ENCODE measurements around the gene MED12L.

The MED12L gene

GRCh38 chr3:151146071-151146730 lies 60.7 kb downstream of the MED12L start:
- Histone ChIP-seq H3K9ac (ENCODE audit: low read length) (peak overlapping the region; percentile 8), H3K27me3 (ENCODE audit: control insufficient read depth, insufficient read depth, low read length) (no peaks in the 10 kb centered on the region), H3K36me3 (ENCODE audit: control insufficient read depth, insufficient read depth, low read length) (no peaks in the 10 kb centered on the region), H3K9me3 (ENCODE audit: control insufficient read depth, low read length) (no peaks in the 10 kb centered on the region), H3K4me3 (ENCODE audit: low read length) (no peak overlapping the region), H3K4me1 (ENCODE audit: control insufficient read depth, insufficient read depth, low read length) (peaks cover 6% of the 10 kb centered on the region)

DNA sequence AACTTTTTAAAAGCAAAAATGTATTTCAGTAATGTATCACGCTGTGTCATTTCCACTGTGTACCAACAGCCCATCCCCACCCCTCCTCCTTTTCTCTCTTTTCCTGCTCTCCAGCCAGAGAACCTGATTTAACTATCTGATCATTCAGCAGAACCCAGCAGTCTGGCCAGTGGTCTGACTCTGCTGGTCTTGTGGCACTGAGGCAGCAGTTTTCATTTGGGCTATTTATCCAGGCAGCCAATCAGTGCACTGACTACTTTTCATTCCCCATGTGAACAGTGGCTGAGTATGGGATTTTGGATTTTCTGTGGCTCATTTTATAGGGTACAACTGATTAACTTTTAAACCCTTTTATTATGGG lies 61.2 kb downstream of the MED12L start:
- no peak overlapping the region for H3K9ac ChIP-seq (ENCODE audit: low read length)
- peaks cover 6% of the 10 kb centered on the region for H3K4me1 ChIP-seq (ENCODE audit: control insufficient read depth, insufficient read depth, low read length)
- no peak overlapping the region for H3K4me3 ChIP-seq (ENCODE audit: low read length)
- no peaks in the 10 kb centered on the region for H3K9me3 ChIP-seq (ENCODE audit: control insufficient read depth, low read length)
- no peaks in the 10 kb centered on the region for H3K36me3 ChIP-seq (ENCODE audit: control insufficient read depth, insufficient read depth, low read length)
- no peaks in the 10 kb centered on the region for H3K27me3 ChIP-seq (ENCODE audit: control insufficient read depth, insufficient read depth, low read length)

DNA sequence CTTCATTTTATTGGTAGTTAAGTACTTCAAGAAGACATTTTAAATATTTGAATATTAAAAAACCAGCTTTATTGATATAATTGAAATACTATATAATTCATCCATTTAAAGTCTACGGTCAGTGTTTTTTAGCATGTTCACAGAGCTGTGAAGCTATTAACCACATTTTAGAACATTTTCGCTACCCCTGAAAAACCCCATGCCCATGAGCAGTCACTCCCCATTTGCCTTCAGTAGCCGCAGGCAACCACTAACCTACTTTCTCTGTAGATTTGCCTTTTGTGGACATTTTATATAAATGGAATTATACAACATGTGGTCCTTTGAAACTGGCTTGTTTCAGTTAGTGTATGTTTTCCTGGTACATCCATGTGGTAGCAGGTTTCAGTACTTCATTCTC lies 61.8 kb downstream of the MED12L start:
- peaks cover 6% of the 10 kb centered on the region for H3K4me1 ChIP-seq (ENCODE audit: control insufficient read depth, insufficient read depth, low read length)
- H3K27me3 ChIP-seq (ENCODE audit: control insufficient read depth, insufficient read depth, low read length), result no peaks in the 10 kb centered on the region
- no peak overlapping the region for H3K4me3 ChIP-seq (ENCODE audit: low read length)
- no peaks in the 10 kb centered on the region for H3K9me3 ChIP-seq (ENCODE audit: control insufficient read depth, low read length)
- no peaks in the 10 kb centered on the region for H3K36me3 ChIP-seq (ENCODE audit: control insufficient read depth, insufficient read depth, low read length)
- H3K9ac ChIP-seq (ENCODE audit: low read length), result no peak overlapping the region

- Histone ChIP-seq H3K4me3 (ENCODE audit: low read length) (no peak overlapping the region), H3K36me3 (ENCODE audit: control insufficient read depth, insufficient read depth, low read length) (no peaks in the 10 kb centered on the region), H3K4me1 (ENCODE audit: control insufficient read depth, insufficient read depth, low read length) (peaks cover 5% of the 10 kb centered on the region), H3K9me3 (ENCODE audit: control insufficient read depth, low read length) (no peaks in the 10 kb centered on the region), H3K9ac (ENCODE audit: low read length) (no peak overlapping the region), H3K27me3 (ENCODE audit: control insufficient read depth, insufficient read depth, low read length) (no peaks in the 10 kb centered on the region)
These were observed 67.1 kb downstream of the MED12L start for GRCh38 chr3:151152455-151153079.

DNA sequence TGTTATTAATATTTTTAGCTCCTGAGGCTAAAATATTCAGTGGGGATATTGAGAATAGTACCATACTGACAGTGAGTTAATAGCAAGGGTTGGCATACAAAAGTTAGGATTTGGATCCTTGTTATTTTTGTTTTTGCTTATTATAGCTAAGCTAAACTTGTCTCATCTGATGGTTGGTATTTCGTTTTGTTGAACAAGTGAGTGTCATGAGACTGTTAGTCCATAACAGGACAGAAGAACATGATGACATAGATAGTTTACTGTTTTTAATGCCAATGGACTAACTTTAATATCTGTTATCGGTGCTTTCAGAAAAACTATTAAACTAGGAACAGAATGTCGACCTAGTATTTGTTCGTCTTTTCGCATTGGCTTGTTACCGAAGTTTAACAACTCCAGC lies 69.1 kb downstream of the MED12L start:
- Histone ChIP-seq H3K9ac (ENCODE audit: low read length) (no peak overlapping the region), H3K36me3 (ENCODE audit: control insufficient read depth, insufficient read depth, low read length) (no peaks in the 10 kb centered on the region), H3K4me3 (ENCODE audit: low read length) (no peak overlapping the region), H3K4me1 (ENCODE audit: control insufficient read depth, insufficient read depth, low read length) (peaks cover 5% of the 10 kb centered on the region), H3K27me3 (ENCODE audit: control insufficient read depth, insufficient read depth, low read length) (no peaks in the 10 kb centered on the region), H3K9me3 (ENCODE audit: control insufficient read depth, low read length) (no peaks in the 10 kb centered on the region)

GRCh38 chr3:151155409-151156128 lies 70.1 kb downstream of the MED12L start:
- H3K9ac ChIP-seq (ENCODE audit: low read length), result no peak overlapping the region
- H3K27me3 ChIP-seq (ENCODE audit: control insufficient read depth, insufficient read depth, low read length), result no peaks in the 10 kb centered on the region
- H3K9me3 ChIP-seq (ENCODE audit: control insufficient read depth, low read length), result no peaks in the 10 kb centered on the region
- no peak overlapping the region for H3K4me3 ChIP-seq (ENCODE audit: low read length)
- H3K4me1 ChIP-seq (ENCODE audit: control insufficient read depth, insufficient read depth, low read length), result peaks cover 5% of the 10 kb centered on the region
- no peaks in the 10 kb centered on the region for H3K36me3 ChIP-seq (ENCODE audit: control insufficient read depth, insufficient read depth, low read length)

GRCh38 chr3:151156618-151157216 lies 71.3 kb downstream of the MED12L start:
- Histone ChIP-seq H3K27me3 (ENCODE audit: control insufficient read depth, insufficient read depth, low read length) (no peaks in the 10 kb centered on the region), H3K9ac (ENCODE audit: low read length) (no peak overlapping the region), H3K4me3 (ENCODE audit: low read length) (no peak overlapping the region), H3K4me1 (ENCODE audit: control insufficient read depth, insufficient read depth, low read length) (peaks cover 5% of the 10 kb centered on the region), H3K9me3 (ENCODE audit: control insufficient read depth, low read length) (no peaks in the 10 kb centered on the region), H3K36me3 (ENCODE audit: control insufficient read depth, insufficient read depth, low read length) (no peaks in the 10 kb centered on the region)

DNA sequence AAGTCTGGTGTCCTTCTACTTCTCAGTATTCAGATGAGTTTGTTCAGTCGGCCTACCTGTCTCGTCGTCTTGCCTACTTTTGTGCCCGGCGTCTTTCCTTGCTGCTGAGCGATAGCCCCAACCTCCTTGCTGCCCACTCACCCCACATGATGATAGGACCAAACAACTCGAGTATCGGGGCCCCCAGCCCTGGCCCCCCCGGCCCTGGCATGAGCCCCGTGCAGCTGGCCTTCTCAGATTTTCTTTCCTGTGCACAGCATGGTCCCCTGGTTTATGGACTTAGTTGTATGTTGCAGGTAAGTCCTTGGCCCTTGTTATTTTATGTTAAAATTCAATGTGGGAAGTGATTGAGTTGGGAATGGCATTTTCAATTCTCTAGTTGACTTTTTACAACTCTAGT lies 74.3 kb downstream of the MED12L start:
- Histone ChIP-seq H3K4me1 (ENCODE audit: control insufficient read depth, insufficient read depth, low read length) (peaks cover 5% of the 10 kb centered on the region), H3K4me3 (ENCODE audit: low read length) (no peak overlapping the region), H3K9ac (ENCODE audit: low read length) (no peak overlapping the region), H3K9me3 (ENCODE audit: control insufficient read depth, low read length) (no peaks in the 10 kb centered on the region), H3K27me3 (ENCODE audit: control insufficient read depth, insufficient read depth, low read length) (no peaks in the 10 kb centered on the region), H3K36me3 (ENCODE audit: control insufficient read depth, insufficient read depth, low read length) (no peaks in the 10 kb centered on the region)

- H3K27me3 ChIP-seq (ENCODE audit: control insufficient read depth, insufficient read depth, low read length), result no peaks in the 10 kb centered on the region
- no peak overlapping the region for H3K4me3 ChIP-seq (ENCODE audit: low read length)
- H3K36me3 ChIP-seq (ENCODE audit: control insufficient read depth, insufficient read depth, low read length), result no peaks in the 10 kb centered on the region
- H3K9me3 ChIP-seq (ENCODE audit: control insufficient read depth, low read length), result no peaks in the 10 kb centered on the region
- peaks cover 4% of the 10 kb centered on the region for H3K4me1 ChIP-seq (ENCODE audit: control insufficient read depth, insufficient read depth, low read length)
- no peak overlapping the region for H3K9ac ChIP-seq (ENCODE audit: low read length)
These were observed 79.8 kb downstream of the MED12L start for GRCh38 chr3:151165226-151165625.

- Histone ChIP-seq H3K4me1 (ENCODE audit: control insufficient read depth, insufficient read depth, low read length) (peaks cover 4% of the 10 kb centered on the region), H3K9ac (ENCODE audit: low read length) (no peak overlapping the region), H3K36me3 (ENCODE audit: control insufficient read depth, insufficient read depth, low read length) (no peaks in the 10 kb centered on the region), H3K27me3 (ENCODE audit: control insufficient read depth, insufficient read depth, low read length) (no peaks in the 10 kb centered on the region), H3K9me3 (ENCODE audit: control insufficient read depth, low read length) (no peaks in the 10 kb centered on the region), H3K4me3 (ENCODE audit: low read length) (no peak overlapping the region)
These were observed 80.7 kb downstream of the MED12L start for GRCh38 chr3:151166161-151166560.

GRCh38 chr3:151168269-151169094 lies 83.0 kb downstream of the MED12L start:
- Histone ChIP-seq H3K27me3 (ENCODE audit: control insufficient read depth, insufficient read depth, low read length) (no peaks in the 10 kb centered on the region), H3K4me3 (ENCODE audit: low read length) (no peak overlapping the region), H3K9me3 (ENCODE audit: control insufficient read depth, low read length) (no peaks in the 10 kb centered on the region), H3K36me3 (ENCODE audit: control insufficient read depth, insufficient read depth, low read length) (no peaks in the 10 kb centered on the region), H3K4me1 (ENCODE audit: control insufficient read depth, insufficient read depth, low read length) (peaks cover 4% of the 10 kb centered on the region), H3K9ac (ENCODE audit: low read length) (no peak overlapping the region)

Data from mucosa of stomach (tissue), 1 donor.